WTC11 (cell line): ENCODE results near the gene CTNNA3. TPM values are rescaled to one million over a fixed set of nuclear protein-coding genes. Genes with fewer than 3 reads are reported as not detected.

Source experiments
- ATAC-seq: fragments of 200-7000 bp; cut with Tn5 transposase; 2 replicates; pipeline ENCODE4 v1.10.0; 2021; ENCODE audit warnings: mild to moderate bottlenecking, moderate library complexity
- CTCF ChIA-PET: fragments of 300-600 bp; sonication (Branson Sonifier 250); formaldehyde crosslinking; loops from one replicate; lab custom pipeline; 2021; ENCODE audit warnings: antibody characterized with exemption; lab: Charles Lee
- POLR2A ChIA-PET: fragments of 350-600 bp; sonication (Branson Sonifier 250); formaldehyde crosslinking; loops from one replicate; lab custom pipeline; 2021; ENCODE audit warnings: antibody characterized with exemption; lab: Charles Lee
- DNase-seq: peaks from one replicate; pipeline ENCODE4 v3.0.0; 2021; ENCODE audit warnings: low spot score
- H3K27ac Mint-ChIP-seq: 2 replicates; pipeline ENCODE4 v1.8.0; 2021; ENCODE audit warnings: mixed read lengths
- H3K27me3 Mint-ChIP-seq: 2 replicates; pipeline ENCODE4 v1.8.0; 2021; ENCODE audit warnings: low read depth, mild to moderate bottlenecking, moderate library complexity, mixed read lengths
- H3K36me3 Mint-ChIP-seq: 2 replicates; pipeline ENCODE4 v1.8.0; 2021; ENCODE audit warnings: mixed read lengths
- H3K4me1 Mint-ChIP-seq: 2 replicates; pipeline ENCODE4 v1.8.0; 2022; ENCODE audit warnings: mixed read lengths
- H3K4me3 Mint-ChIP-seq: 2 replicates; pipeline ENCODE4 v1.8.0; 2021; ENCODE audit warnings: mild to moderate bottlenecking, moderate library complexity, mixed read lengths
- H3K9me3 Mint-ChIP-seq: 2 replicates; pipeline ENCODE4 v1.8.0; 2021; ENCODE audit warnings: mixed read lengths
- ATF1 ChIP-seq: sonication (generic); formaldehyde crosslinking; IDR thresholded peaks from 2 replicates; pipeline ENCODE4 v1.8.1; 2023; ENCODE audit warnings: mild to moderate bottlenecking, moderate library complexity, missing genetic modification reagents
- CREB1 ChIP-seq: sonication (generic); formaldehyde crosslinking; IDR thresholded peaks from 2 replicates; pipeline ENCODE4 v1.8.0; 2023; ENCODE audit warnings: mild to moderate bottlenecking, missing genetic modification reagents
- ELF4 ChIP-seq: sonication (generic); formaldehyde crosslinking; IDR thresholded peaks from 2 replicates; pipeline ENCODE4 v1.8.1; 2022; ENCODE audit warnings: low read depth, mild to moderate bottlenecking, moderate library complexity, missing genetic modification reagents
- EMX1 ChIP-seq: fragments of 250-450 bp; sonication (Bioruptor Pico); IDR thresholded peaks from 2 replicates; pipeline ENCODE4 v1.8.0; 2021; ENCODE audit warnings: mild to moderate bottlenecking
- ESRRA ChIP-seq: sonication (generic); formaldehyde crosslinking; IDR thresholded peaks from 2 replicates; pipeline ENCODE4 v1.8.1; 2022; ENCODE audit warnings: mild to moderate bottlenecking, missing genetic modification reagents, borderline replicate concordance
- KAT7 ChIP-seq: sonication (generic); formaldehyde crosslinking; IDR thresholded peaks from 2 replicates; pipeline ENCODE4 v1.8.1; 2023; ENCODE audit warnings: missing genetic modification reagents, mild to moderate bottlenecking, borderline replicate concordance
- NFYB ChIP-seq: sonication (generic); formaldehyde crosslinking; conservative IDR thresholded peaks from 2 replicates; pipeline ENCODE4 v1.8.0; 2022; ENCODE audit warnings: low read depth, missing genetic modification reagents
- PRRX2 ChIP-seq: fragments of 250-450 bp; sonication (Bioruptor Pico); IDR thresholded peaks from 2 replicates; pipeline ENCODE4 v1.8.0; 2021; ENCODE audit warnings: mild to moderate bottlenecking
- SMAD3 ChIP-seq: sonication (generic); formaldehyde crosslinking; IDR thresholded peaks from 2 replicates; pipeline ENCODE4 v1.8.0; 2022; ENCODE audit warnings: missing genetic modification reagents, mild to moderate bottlenecking, borderline replicate concordance
- SOX15 ChIP-seq: fragments of 250-450 bp; sonication (Bioruptor Pico); IDR thresholded peaks from 2 replicates; pipeline ENCODE4 v1.9.0; 2021; ENCODE audit warnings: mild to moderate bottlenecking
- SP1 ChIP-seq: sonication (generic); formaldehyde crosslinking; conservative IDR thresholded peaks from 2 replicates; pipeline ENCODE4 v1.8.1; 2022; ENCODE audit warnings: missing genetic modification reagents
- TEAD4 ChIP-seq: sonication (generic); formaldehyde crosslinking; IDR thresholded peaks from 2 replicates; pipeline ENCODE4 v1.8.0; 2022; ENCODE audit warnings: mild to moderate bottlenecking, missing genetic modification reagents
- ZNF423 ChIP-seq: fragments of 250-450 bp; sonication (Bioruptor Pico); IDR thresholded peaks from 2 replicates; pipeline ENCODE4 v2.1.2; 2022; ENCODE audit warnings: mild to moderate bottlenecking, moderate library complexity
- ZNF671 ChIP-seq: fragments of 250-450 bp; sonication (Bioruptor Pico); IDR thresholded peaks from 2 replicates; pipeline ENCODE4 v1.8.0; 2021; ENCODE audit warnings: mild to moderate bottlenecking
- total RNA-seq: library from RNA; stranded (reverse); gene quantifications from 3 replicates; pipeline ENCODE4 v1.2.3, GENCODE V29; 2021
- TF ChIP-seq, protein P1 (sequence below): sonication (generic); formaldehyde crosslinking; IDR thresholded peaks from 2 replicates; pipeline ENCODE4 v1.8.1; 2023; ENCODE audit warnings: mild to moderate bottlenecking, missing genetic modification reagents, moderate library complexity
- TF ChIP-seq, protein P2 (sequence below): sonication (generic); formaldehyde crosslinking; IDR thresholded peaks from 2 replicates; pipeline ENCODE4 v1.8.0; 2022; ENCODE audit warnings: mild to moderate bottlenecking, missing genetic modification reagents
- TF ChIP-seq, protein P3 (sequence below): fragments of 250-450 bp; sonication (Bioruptor Pico); IDR thresholded peaks from 2 replicates; pipeline ENCODE4 v1.9.0; 2021; ENCODE audit warnings: mild to moderate bottlenecking
- TF ChIP-seq, protein P4 (sequence below): sonication (generic); formaldehyde crosslinking; IDR thresholded peaks from 2 replicates; pipeline ENCODE4 v1.8.1; 2023; ENCODE audit warnings: mild to moderate bottlenecking, moderate library complexity, missing genetic modification reagents
- TF ChIP-seq, protein P5 (sequence below): sonication (generic); formaldehyde crosslinking; IDR thresholded peaks from 2 replicates; pipeline ENCODE4 v1.8.1; 2023; ENCODE audit warnings: mild to moderate bottlenecking, missing genetic modification reagents
- TF ChIP-seq, protein P6 (sequence below): fragments of 200-600 bp; IDR thresholded peaks from 2 replicates; pipeline ENCODE4 v1.8.0; 2022; ENCODE audit warnings: antibody characterized with exemption
- TF ChIP-seq, protein P7 (sequence below): fragments of 250-450 bp; sonication (Bioruptor Pico); conservative IDR thresholded peaks from 2 replicates; pipeline ENCODE4 v1.9.0; 2021; ENCODE audit warnings: mild to moderate bottlenecking
- TF ChIP-seq, protein P8 (sequence below): sonication (generic); formaldehyde crosslinking; IDR thresholded peaks from 2 replicates; pipeline ENCODE4 v1.8.1; 2022; ENCODE audit warnings: low read depth, mild to moderate bottlenecking, moderate library complexity, missing genetic modification reagents, borderline replicate concordance

Gene CTNNA3
- total RNA-seq, 1 experiment from 2014 or later: 6.1 TPM

DNA sequence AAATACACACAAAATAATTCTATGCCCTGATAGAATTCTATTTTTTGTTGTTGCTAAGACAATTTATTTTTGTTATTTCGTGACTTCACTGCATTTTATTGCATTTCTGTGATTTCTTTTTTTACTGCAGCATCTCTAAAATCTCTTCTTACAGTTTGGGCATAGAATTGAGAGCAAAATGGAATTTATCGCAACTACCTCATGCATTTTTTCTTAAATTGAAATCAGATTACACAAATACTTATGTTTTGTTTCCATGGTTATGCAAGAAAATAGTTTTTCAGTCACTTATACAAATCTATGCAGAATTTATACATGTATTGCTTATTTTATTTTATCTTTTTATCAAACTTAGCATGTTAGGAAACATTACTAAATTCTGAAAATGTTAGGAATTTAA is 1552.0 kb downstream of the CTNNA3 start:
- ATAC-seq (no peak), DNase-seq (no peak)
- no peaks in the 10 kb centered on the region for H3K4me1 Mint-ChIP-seq
- no peak overlapping the region for H3K27ac Mint-ChIP-seq
- H3K9me3 Mint-ChIP-seq: no peaks in the 10 kb centered on the region
- TF ChIP-seq EMX1 (CRISPR knock-in tag): no peak
- no peak for TF ChIP-seq SP1 (CRISPR knock-in tag)
- TF ChIP-seq, protein P1, sequence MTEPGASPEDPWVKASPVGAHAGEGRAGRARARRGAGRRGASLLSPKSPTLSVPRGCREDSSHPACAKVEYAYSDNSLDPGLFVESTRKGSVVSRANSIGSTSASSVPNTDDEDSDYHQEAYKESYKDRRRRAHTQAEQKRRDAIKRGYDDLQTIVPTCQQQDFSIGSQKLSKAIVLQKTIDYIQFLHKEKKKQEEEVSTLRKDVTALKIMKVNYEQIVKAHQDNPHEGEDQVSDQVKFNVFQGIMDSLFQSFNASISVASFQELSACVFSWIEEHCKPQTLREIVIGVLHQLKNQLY (CRISPR knock-in tag): no peak
- no peak for TF ChIP-seq NFYB (CRISPR knock-in tag)
- no peak for TF ChIP-seq PRRX2 (CRISPR knock-in tag)
- TF ChIP-seq, protein P2, sequence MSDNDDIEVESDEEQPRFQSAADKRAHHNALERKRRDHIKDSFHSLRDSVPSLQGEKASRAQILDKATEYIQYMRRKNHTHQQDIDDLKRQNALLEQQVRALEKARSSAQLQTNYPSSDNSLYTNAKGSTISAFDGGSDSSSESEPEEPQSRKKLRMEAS: no peak
- no peak for TF ChIP-seq CREB1
- no peak for TF ChIP-seq TEAD4 (CRISPR knock-in tag)
- TF ChIP-seq, protein P3, sequence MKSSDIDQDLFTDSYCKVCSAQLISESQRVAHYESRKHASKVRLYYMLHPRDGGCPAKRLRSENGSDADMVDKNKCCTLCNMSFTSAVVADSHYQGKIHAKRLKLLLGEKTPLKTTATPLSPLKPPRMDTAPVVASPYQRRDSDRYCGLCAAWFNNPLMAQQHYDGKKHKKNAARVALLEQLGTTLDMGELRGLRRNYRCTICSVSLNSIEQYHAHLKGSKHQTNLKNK: no peak
- TF ChIP-seq ZNF423 (CRISPR knock-in tag): no peak
- CTCF ChIA-PET: no interaction called here
- no peaks in the 10 kb centered on the region for H3K27me3 Mint-ChIP-seq
- H3K36me3 Mint-ChIP-seq: no peaks in the 10 kb centered on the region
- H3K4me3 Mint-ChIP-seq: no peak overlapping the region
- POLR2A ChIA-PET: no interaction called here

DNA sequence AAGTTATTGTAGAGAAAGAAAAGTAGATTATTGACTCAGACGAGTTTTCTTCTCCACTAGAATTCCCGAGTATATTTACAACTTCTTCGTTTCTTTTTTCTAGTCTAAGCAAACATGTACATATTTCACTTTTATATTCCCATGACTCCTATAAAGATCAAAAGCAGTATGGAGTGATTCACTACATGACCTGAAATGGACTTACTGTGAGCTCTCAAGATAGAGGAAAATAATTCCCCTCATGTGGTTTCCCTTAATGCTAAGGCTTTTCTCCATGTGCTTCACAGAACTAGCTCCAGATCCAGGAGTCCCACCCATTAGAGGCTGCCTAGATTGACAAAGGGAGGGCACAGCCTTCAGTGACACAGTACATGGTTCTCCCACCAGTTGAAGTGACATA is 1593.2 kb downstream of the CTNNA3 start:
- DNase-seq (no peak), ATAC-seq (no peak)
- Mint-ChIP-seq H3K27ac (no peak overlapping the region), H3K4me3 (no peak overlapping the region), H3K4me1 (no peaks in the 10 kb centered on the region), H3K27me3 (no peaks in the 10 kb centered on the region), H3K36me3 (no peaks in the 10 kb centered on the region), H3K9me3 (no peaks in the 10 kb centered on the region)
- ChIA-PET CTCF (no interaction called here), POLR2A (no interaction called here)
- TF ChIP-seq, protein P3: no peak
- TF ChIP-seq ATF1: no peak
- TF ChIP-seq, protein P4, sequence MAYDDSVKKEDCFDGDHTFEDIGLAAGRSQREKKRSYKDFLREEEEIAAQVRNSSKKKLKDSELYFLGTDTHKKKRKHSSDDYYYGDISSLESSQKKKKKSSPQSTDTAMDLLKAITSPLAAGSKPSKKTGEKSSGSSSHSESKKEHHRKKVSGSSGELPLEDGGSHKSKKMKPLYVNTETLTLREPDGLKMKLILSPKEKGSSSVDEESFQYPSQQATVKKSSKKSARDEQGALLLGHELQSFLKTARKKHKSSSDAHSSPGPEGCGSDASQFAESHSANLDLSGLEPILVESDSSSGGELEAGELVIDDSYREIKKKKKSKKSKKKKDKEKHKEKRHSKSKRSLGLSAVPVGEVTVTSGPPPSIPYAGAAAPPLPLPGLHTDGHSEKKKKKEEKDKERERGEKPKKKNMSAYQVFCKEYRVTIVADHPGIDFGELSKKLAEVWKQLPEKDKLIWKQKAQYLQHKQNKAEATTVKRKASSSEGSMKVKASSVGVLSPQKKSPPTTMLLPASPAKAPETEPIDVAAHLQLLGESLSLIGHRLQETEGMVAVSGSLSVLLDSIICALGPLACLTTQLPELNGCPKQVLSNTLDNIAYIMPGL (CRISPR knock-in tag): no peak
- no peak for TF ChIP-seq ELF4 (CRISPR knock-in tag)
- no peak for TF ChIP-seq SMAD3 (CRISPR knock-in tag)
- TF ChIP-seq, protein P5, sequence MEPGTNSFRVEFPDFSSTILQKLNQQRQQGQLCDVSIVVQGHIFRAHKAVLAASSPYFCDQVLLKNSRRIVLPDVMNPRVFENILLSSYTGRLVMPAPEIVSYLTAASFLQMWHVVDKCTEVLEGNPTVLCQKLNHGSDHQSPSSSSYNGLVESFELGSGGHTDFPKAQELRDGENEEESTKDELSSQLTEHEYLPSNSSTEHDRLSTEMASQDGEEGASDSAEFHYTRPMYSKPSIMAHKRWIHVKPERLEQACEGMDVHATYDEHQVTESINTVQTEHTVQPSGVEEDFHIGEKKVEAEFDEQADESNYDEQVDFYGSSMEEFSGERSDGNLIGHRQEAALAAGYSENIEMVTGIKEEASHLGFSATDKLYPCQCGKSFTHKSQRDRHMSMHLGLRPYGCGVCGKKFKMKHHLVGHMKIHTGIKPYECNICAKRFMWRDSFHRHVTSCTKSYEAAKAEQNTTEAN (CRISPR knock-in tag): no peak
- TF ChIP-seq SOX15 (CRISPR knock-in tag): no peak

DNA sequence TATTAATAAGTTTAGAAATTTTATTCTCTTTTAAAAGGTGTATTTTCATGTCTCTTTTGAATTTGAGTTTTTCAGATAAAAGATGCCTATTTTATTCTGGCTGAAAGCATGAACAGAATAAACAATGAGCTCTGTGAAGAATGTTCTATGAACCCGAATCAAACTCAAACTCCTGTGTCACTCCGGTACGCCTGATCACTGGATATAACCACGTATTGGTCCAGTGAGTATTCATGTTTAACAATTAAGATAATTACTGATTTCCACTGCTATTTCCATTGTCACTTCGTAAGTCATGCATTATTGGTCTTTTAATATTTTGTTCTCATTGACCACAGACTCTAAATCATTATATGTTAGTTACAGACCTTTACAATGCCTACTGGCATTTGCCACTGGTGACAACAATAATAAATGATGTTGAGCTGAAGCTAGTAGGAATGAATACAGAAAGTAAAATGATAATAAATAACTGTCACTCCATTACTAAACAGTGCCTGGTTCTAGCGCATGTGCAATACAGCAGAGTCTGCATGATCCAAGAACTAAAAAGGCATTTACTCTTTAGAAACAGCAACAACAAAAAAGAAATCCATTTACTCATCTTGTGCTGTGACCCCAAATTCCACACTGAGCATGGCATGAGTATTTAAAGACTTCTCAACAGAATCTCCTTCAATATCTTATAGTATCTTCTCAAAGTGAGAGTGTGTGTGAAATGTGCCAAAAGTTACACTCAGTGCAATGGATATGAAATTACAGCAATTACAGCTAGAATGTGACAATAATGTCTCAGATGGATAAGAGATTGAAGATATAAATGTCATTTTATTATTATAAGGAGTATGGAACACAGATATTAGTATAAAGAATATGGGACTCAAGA is 1597.2 kb downstream of the CTNNA3 start:
- CTCF ChIA-PET: no interaction called here
- Mint-ChIP-seq H3K4me1 (no peaks in the 10 kb centered on the region), H3K27me3 (no peaks in the 10 kb centered on the region), H3K4me3 (no peak overlapping the region), H3K36me3 (no peaks in the 10 kb centered on the region), H3K27ac (no peak overlapping the region), H3K9me3 (no peaks in the 10 kb centered on the region)
- POLR2A ChIA-PET: interaction anchor here (0.6 kb wide), 1 partner anchor 112 kb away, joined by 3 read pairs; no protein-coding TSS in a partner anchor
- ATAC-seq (no peak), DNase-seq (no peak)
- TF ChIP-seq SOX15 (CRISPR knock-in tag) (no peak), EMX1 (CRISPR knock-in tag) (no peak), ESRRA (CRISPR knock-in tag) (no peak), KAT7 (CRISPR knock-in tag) (no peak), ZNF671 (CRISPR knock-in tag) (no peak)
- TF ChIP-seq, protein P6, sequence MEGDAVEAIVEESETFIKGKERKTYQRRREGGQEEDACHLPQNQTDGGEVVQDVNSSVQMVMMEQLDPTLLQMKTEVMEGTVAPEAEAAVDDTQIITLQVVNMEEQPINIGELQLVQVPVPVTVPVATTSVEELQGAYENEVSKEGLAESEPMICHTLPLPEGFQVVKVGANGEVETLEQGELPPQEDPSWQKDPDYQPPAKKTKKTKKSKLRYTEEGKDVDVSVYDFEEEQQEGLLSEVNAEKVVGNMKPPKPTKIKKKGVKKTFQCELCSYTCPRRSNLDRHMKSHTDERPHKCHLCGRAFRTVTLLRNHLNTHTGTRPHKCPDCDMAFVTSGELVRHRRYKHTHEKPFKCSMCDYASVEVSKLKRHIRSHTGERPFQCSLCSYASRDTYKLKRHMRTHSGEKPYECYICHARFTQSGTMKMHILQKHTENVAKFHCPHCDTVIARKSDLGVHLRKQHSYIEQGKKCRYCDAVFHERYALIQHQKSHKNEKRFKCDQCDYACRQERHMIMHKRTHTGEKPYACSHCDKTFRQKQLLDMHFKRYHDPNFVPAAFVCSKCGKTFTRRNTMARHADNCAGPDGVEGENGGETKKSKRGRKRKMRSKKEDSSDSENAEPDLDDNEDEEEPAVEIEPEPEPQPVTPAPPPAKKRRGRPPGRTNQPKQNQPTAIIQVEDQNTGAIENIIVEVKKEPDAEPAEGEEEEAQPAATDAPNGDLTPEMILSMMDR: no peak
- TF ChIP-seq, protein P7, sequence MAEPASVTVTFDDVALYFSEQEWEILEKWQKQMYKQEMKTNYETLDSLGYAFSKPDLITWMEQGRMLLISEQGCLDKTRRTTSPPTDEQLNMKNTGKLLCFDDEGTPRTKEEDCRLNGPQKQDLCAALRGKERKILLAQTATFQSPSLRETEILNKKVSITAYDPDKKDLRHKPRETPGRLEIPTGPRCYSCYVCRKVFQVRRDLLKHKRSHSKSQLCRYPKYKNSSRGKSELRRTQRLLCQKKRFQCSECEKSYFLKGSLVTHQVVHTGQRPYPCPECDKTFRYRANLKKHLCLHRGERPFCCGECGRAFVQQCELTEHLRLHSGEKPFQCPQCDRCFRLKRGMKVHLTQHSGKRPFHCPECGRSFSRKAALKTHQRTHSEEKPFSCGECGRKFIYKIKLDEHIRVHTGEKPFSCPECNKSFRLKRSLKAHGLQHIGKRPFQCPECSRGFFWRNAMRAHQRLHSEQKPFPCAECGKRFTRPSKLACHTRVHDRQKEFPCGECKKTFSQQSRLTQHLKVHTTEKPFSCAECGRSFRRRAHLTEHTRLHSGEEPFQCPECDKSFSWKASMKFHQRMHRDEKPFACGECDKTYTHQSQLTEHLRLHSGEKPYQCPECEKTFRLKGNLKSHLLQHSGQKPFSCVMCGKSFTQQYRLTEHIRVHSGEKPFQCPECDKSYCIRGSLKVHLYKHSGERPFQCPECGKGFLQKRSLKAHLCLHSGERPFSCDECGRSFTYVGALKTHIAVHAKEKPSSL (CRISPR knock-in tag): no peak
- TF ChIP-seq, protein P8, sequence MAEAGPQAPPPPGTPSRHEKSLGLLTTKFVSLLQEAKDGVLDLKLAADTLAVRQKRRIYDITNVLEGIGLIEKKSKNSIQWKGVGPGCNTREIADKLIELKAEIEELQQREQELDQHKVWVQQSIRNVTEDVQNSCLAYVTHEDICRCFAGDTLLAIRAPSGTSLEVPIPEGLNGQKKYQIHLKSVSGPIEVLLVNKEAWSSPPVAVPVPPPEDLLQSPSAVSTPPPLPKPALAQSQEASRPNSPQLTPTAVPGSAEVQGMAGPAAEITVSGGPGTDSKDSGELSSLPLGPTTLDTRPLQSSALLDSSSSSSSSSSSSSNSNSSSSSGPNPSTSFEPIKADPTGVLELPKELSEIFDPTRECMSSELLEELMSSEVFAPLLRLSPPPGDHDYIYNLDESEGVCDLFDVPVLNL (CRISPR knock-in tag): no peak
